ENCODE data around the gene SSMEM1.

Gene SSMEM1

DNA sequence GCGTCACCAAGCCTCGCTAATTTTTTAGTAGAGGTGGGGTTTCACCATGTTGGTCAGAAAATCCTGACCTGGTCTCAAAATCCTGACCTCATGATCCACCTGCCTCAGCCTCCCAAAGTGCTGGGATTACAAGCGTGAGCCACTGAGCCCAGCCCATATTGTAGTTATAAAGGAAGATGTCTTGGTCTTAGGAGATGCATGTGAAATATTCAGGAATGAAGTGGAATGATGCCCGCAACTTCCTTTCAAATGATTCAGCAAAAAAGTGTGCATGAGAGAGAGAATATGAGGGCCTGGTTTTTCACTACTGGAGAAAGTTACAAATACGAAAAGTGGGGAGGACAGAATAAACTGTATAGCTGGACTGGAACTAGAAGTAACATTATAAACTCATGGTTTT lies 18.3 kb upstream of the SSMEM1 start:
- Histone ChIP-seq H3K4me1 (ENCODE audit: control insufficient read depth, insufficient read depth, low read length) (no peaks in the 10 kb centered on the region), H3K27me3 (ENCODE audit: control insufficient read depth, insufficient read depth, low read length) (no peaks in the 10 kb centered on the region), H3K9me3 (ENCODE audit: control insufficient read depth, low read length) (no peaks in the 10 kb centered on the region), H3K9ac (ENCODE audit: low read length) (no peak overlapping the region), H3K4me3 (ENCODE audit: low read length) (no peak overlapping the region), H3K36me3 (ENCODE audit: control insufficient read depth, insufficient read depth, low read length) (no peaks in the 10 kb centered on the region)

DNA sequence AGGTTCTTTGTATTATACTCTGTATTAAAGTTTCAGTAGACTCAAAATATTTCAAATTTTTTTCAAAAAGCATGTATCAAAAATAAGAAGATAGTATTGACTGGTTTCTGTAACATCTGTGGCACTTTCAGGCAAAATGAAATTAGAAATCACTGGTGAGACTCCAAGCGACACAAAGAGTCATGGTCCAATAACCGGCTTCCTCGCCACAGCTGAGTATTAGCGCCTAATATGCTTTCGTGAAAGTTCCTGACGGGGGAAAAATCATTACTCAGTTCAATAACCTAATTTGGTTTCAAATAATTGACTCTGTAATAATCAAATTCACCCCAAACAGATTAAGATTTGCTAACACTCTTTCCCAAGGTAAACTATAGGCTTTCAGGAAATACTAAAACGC lies 15.9 kb upstream of the SSMEM1 start:
- Histone ChIP-seq H3K36me3 (ENCODE audit: control insufficient read depth, insufficient read depth, low read length) (no peaks in the 10 kb centered on the region), H3K4me3 (ENCODE audit: low read length) (no peak overlapping the region), H3K9me3 (ENCODE audit: control insufficient read depth, low read length) (no peaks in the 10 kb centered on the region), H3K27me3 (ENCODE audit: control insufficient read depth, insufficient read depth, low read length) (no peaks in the 10 kb centered on the region), H3K9ac (ENCODE audit: low read length) (no peak overlapping the region), H3K4me1 (ENCODE audit: control insufficient read depth, insufficient read depth, low read length) (no peaks in the 10 kb centered on the region)

DNA sequence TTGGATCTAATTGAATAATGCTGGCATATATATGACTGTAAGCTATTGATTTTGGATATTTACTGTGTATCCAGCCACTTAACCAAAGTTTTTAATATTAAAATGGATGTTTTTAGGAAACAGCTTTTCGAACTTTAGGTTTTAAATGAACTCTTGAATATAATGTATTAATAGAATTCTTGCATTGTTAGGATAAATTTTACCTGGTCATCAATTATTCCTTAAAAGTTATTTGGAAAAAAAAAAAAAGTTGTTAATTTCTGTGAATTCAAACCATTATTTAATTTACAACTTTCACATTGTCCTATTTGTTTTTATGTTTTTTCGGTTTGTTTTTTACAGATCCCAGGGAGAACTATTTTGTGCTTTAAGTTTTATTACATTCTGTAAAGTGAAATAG lies 12.3 kb upstream of the SSMEM1 start:
- Histone ChIP-seq H3K36me3 (ENCODE audit: control insufficient read depth, insufficient read depth, low read length) (no peaks in the 10 kb centered on the region), H3K9me3 (ENCODE audit: control insufficient read depth, low read length) (no peaks in the 10 kb centered on the region), H3K4me3 (ENCODE audit: low read length) (no peak overlapping the region), H3K4me1 (ENCODE audit: control insufficient read depth, insufficient read depth, low read length) (no peaks in the 10 kb centered on the region), H3K27me3 (ENCODE audit: control insufficient read depth, insufficient read depth, low read length) (no peaks in the 10 kb centered on the region), H3K9ac (ENCODE audit: low read length) (no peak overlapping the region)

DNA sequence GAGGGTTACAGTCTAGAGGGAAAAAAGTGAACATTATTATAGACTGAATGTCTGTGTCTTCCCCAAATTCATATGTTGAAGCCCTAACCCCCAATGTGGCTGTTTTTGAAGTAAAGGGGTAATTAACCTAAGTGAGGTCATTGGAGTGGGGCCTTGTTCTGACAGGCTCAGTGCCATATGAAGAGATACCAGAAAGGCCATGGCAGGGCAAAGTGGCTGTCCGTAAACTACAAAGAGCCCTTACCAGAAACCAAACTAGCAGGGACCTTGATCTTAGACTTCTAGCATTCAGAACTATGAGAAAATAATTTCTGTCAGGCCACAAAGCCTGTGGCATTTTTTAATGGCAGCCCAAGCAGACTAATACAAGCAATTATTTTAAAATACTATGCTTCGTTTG lies 11.2 kb upstream of the SSMEM1 start:
- Histone ChIP-seq H3K4me3 (ENCODE audit: low read length) (no peak overlapping the region), H3K4me1 (ENCODE audit: control insufficient read depth, insufficient read depth, low read length) (no peaks in the 10 kb centered on the region), H3K9ac (ENCODE audit: low read length) (no peak overlapping the region), H3K36me3 (ENCODE audit: control insufficient read depth, insufficient read depth, low read length) (no peaks in the 10 kb centered on the region), H3K27me3 (ENCODE audit: control insufficient read depth, insufficient read depth, low read length) (no peaks in the 10 kb centered on the region), H3K9me3 (ENCODE audit: control insufficient read depth, low read length) (no peaks in the 10 kb centered on the region)

DNA sequence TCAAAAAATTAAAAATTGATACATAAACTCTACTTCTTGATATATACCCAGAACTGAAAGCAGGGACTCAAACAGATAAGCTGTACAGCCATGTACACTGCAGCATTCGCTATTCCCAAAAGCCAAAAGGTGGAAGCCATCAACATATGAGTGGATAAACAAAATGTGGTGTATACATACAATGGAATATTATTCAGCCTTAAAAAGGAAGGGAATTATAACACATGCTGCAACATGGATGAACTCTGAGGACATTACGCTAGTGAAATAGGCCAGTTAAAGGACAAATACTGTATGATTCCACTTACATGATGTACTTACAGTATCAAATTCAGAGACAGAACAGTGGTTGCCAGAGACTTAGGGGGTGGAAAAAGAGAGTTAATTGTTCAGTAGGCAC lies 10.6 kb upstream of the SSMEM1 start:
- Histone ChIP-seq H3K9ac (ENCODE audit: low read length) (no peak overlapping the region), H3K27me3 (ENCODE audit: control insufficient read depth, insufficient read depth, low read length) (no peaks in the 10 kb centered on the region), H3K4me1 (ENCODE audit: control insufficient read depth, insufficient read depth, low read length) (no peaks in the 10 kb centered on the region), H3K36me3 (ENCODE audit: control insufficient read depth, insufficient read depth, low read length) (no peaks in the 10 kb centered on the region), H3K9me3 (ENCODE audit: control insufficient read depth, low read length) (no peaks in the 10 kb centered on the region), H3K4me3 (ENCODE audit: low read length) (no peak overlapping the region)

DNA sequence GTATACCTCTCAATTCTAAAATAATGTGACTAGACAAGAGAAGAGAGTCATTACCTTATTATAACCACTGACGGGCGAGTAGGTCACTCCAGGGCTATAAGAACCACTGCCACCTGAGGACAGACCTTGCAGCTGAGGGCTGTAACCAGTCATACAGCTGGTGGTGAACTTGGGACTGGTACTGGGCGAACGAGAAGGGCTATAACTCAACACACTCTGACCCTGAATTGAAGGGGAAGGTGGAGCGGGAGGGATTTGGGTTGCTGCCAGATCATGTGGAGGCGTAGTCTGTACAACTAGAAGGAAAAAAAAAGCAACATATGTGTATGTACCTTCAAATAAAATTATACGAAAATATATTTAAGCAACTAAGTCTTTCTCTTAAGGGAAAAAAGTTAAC lies 5.9 kb upstream of the SSMEM1 start:
- no peak overlapping the region for H3K4me3 ChIP-seq (ENCODE audit: low read length)
- no peak overlapping the region for H3K9ac ChIP-seq (ENCODE audit: low read length)
- H3K27me3 ChIP-seq (ENCODE audit: control insufficient read depth, insufficient read depth, low read length), result no peaks in the 10 kb centered on the region
- H3K36me3 ChIP-seq (ENCODE audit: control insufficient read depth, insufficient read depth, low read length), result no peaks in the 10 kb centered on the region
- no peaks in the 10 kb centered on the region for H3K9me3 ChIP-seq (ENCODE audit: control insufficient read depth, low read length)
- H3K4me1 ChIP-seq (ENCODE audit: control insufficient read depth, insufficient read depth, low read length), result no peaks in the 10 kb centered on the region

DNA sequence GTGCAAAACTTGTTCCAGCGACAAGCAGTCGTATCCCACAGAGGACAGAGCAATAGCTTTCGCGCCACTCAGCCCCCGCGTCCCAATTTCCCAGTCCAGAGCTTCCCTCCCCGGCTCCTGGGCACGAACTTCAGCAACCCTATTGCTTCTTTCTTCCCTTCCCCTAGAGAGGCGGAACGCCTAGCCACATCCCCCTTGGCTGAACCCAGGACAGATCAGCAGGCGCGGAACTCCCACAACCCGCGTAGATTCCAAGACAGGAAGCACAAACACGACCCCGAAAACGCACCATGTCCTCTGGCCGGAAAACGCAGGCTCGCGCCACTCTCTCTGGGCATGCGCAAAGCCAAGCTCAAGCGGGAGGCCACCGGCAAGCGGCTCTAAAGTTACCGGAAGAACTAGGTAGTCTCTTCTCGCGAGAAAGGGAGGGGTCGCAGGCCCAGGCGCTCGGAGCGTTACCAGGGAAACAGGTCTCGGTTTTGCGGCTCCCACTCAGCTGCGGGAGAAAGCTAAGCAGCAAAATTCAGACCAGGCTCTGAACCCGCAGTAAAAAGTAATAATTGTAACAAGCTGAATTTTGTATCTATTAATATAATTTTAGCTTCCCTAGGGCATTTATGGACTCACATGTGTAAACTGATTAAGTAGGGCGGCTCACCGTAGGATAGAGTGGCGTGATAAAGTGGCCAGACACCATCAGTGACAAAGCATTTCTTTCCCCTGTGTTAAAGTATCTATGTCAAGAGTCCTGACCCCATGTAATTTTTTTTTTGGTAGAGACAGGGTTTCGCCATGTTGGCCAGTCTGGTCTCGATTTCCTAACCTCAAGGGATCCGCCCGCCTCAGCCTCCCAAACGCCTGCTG lies 2.3 kb upstream of the SSMEM1 start, which contains the start of gene TMEM209:
TMEM209 (minus strand) TSS at position 323 of the 864 bp plus-strand sequence; CDS start at position 292, 31 bp downstream.
- Histone ChIP-seq H3K9ac (ENCODE audit: low read length) (peak within 1 kb of the TSS; percentile 99), H3K4me1 (ENCODE audit: control insufficient read depth, insufficient read depth, low read length) (no peaks in the 10 kb centered on the region), H3K27me3 (ENCODE audit: control insufficient read depth, insufficient read depth, low read length) (no peaks in the 10 kb centered on the region), H3K36me3 (ENCODE audit: control insufficient read depth, insufficient read depth, low read length) (no peaks in the 10 kb centered on the region), H3K4me3 (ENCODE audit: low read length) (peak within 1 kb of the TSS; percentile 92), H3K9me3 (ENCODE audit: control insufficient read depth, low read length) (no peaks in the 10 kb centered on the region)

DNA sequence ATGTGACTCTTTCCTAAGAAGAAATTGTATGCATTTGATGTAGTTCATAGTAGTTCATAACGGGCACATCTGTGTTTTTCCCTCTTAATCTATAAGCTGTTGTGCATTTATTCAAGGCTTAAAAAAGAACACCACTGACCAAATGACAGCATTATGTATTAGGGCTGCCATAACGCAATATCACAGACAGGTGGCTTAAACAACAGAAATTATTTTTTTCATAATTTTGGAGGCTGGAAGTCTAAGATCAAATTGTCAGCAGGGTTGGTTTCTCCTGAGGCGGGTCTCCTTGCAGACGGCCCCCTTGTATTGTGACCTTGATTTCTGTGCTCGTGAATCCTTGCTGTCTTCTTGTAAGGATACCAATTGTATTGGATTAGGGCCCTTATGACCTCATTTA lies 627 bp upstream of the SSMEM1 start:
- Histone ChIP-seq H3K36me3 (ENCODE audit: control insufficient read depth, insufficient read depth, low read length) (no peaks in the 10 kb centered on the region), H3K9me3 (ENCODE audit: control insufficient read depth, low read length) (no peaks in the 10 kb centered on the region), H3K4me1 (ENCODE audit: control insufficient read depth, insufficient read depth, low read length) (no peaks in the 10 kb centered on the region), H3K4me3 (ENCODE audit: low read length) (no peak overlapping the region), H3K27me3 (ENCODE audit: control insufficient read depth, insufficient read depth, low read length) (no peaks in the 10 kb centered on the region), H3K9ac (ENCODE audit: low read length) (no peak overlapping the region)

DNA sequence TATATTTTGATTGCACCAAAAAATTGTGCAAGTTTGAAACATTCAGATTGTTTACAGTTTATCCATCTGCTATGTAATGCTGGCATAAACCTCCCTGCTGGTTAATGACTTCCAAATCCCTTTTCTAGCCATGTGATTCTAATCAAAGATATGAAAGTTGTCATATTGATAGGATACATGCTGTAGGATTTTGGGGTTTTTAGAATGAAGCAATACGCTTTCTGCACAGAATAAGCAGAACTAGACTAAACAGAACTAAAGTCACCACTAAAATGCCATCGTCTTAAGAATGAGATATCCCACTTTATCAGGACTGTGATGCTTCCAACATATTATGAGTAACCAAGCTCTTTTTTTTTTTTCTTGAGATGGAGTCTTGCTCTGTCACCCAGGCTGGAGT lies 856 bp downstream of the SSMEM1 start:
- no peaks in the 10 kb centered on the region for H3K36me3 ChIP-seq (ENCODE audit: control insufficient read depth, insufficient read depth, low read length)
- H3K9me3 ChIP-seq (ENCODE audit: control insufficient read depth, low read length), result no peaks in the 10 kb centered on the region
- no peak overlapping the region for H3K4me3 ChIP-seq (ENCODE audit: low read length)
- H3K9ac ChIP-seq (ENCODE audit: low read length), result no peak overlapping the region
- H3K27me3 ChIP-seq (ENCODE audit: control insufficient read depth, insufficient read depth, low read length), result no peaks in the 10 kb centered on the region
- H3K4me1 ChIP-seq (ENCODE audit: control insufficient read depth, insufficient read depth, low read length), result no peaks in the 10 kb centered on the region

DNA sequence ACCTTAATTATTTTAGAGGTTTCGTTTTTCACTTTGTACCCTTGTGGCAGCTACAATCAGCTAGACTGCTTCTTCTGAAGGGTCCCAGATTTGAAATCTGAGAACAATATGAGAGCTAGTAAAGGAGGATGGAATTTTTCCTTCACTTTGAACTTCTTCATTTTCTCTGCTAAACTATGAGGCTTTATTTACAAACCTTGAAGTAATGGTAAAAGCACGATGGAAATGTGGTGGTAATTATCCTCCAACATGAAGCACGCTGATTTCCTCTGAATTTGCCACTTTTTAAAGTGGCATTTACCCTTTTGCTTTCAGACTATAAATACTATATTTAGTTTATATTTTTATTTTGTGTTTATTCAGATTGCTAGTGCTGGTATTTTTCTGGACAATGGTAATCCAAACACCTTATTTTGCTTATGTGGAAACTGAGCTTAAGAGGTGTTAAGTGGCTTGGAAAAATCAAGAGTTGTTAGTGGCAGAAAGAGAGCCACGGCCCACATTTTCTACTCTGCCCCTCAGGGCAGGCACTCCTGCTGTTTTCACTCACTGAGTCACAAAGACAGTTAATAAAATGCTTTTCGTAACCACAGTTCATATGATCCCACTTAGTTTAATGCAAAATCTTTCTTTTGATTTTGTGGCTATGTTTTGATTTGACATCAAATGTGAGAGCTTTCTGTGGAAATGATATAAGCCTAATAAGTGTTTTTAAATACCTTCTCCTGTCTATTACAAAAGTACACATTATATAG lies 2.7 kb downstream of the SSMEM1 start:
- H3K36me3 ChIP-seq (ENCODE audit: control insufficient read depth, insufficient read depth, low read length), result no peaks in the 10 kb centered on the region
- H3K27me3 ChIP-seq (ENCODE audit: control insufficient read depth, insufficient read depth, low read length), result no peaks in the 10 kb centered on the region
- H3K4me1 ChIP-seq (ENCODE audit: control insufficient read depth, insufficient read depth, low read length), result no peaks in the 10 kb centered on the region
- no peak overlapping the region for H3K9ac ChIP-seq (ENCODE audit: low read length)
- no peak overlapping the region for H3K4me3 ChIP-seq (ENCODE audit: low read length)
- H3K9me3 ChIP-seq (ENCODE audit: control insufficient read depth, low read length), result no peaks in the 10 kb centered on the region

DNA sequence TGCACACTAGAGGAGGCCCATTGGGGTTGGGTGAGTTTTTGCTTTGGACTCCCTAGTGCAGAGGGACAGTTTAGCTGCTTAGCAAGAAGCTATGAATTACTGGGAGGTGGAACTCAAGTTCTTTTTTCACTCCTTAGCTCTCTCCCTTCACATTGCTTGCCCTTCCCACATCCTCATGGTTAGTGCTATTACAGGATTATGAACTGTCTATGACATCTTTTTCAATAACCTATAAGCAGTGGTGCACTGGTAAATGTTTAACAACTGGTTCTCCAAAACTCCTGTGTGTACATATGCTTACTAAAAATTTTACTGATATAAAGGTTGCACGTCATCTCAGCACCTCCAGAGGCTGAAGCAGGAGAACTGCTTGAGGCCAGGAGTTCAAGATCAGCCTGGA lies 6.2 kb downstream of the SSMEM1 start:
- H3K27me3 ChIP-seq (ENCODE audit: control insufficient read depth, insufficient read depth, low read length), result no peaks in the 10 kb centered on the region
- no peak overlapping the region for H3K9ac ChIP-seq (ENCODE audit: low read length)
- H3K9me3 ChIP-seq (ENCODE audit: control insufficient read depth, low read length), result no peaks in the 10 kb centered on the region
- H3K36me3 ChIP-seq (ENCODE audit: control insufficient read depth, insufficient read depth, low read length), result no peaks in the 10 kb centered on the region
- no peaks in the 10 kb centered on the region for H3K4me1 ChIP-seq (ENCODE audit: control insufficient read depth, insufficient read depth, low read length)
- no peak overlapping the region for H3K4me3 ChIP-seq (ENCODE audit: low read length)

DNA sequence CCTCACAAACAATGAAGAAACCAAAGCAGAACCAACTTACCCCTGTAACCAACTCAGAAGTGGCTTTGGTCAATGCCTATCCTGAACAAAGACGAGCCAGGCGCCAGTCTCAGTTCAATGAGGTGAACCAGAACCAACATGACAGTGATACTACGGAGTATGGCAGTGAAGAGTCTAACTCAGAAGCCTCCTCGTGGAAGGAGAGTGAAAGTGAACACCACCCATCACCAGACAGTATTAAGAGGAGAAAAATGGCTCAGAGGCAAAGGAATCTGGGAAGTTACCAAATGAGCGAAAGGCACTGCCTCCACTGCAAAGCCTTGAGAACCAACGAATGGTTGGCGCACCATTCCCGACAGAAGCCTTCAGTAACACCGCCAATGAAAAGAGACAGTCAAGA lies 8.4 kb downstream of the SSMEM1 start:
- no peaks in the 10 kb centered on the region for H3K36me3 ChIP-seq (ENCODE audit: control insufficient read depth, insufficient read depth, low read length)
- no peak overlapping the region for H3K9ac ChIP-seq (ENCODE audit: low read length)
- H3K4me3 ChIP-seq (ENCODE audit: low read length), result no peak overlapping the region
- no peaks in the 10 kb centered on the region for H3K9me3 ChIP-seq (ENCODE audit: control insufficient read depth, low read length)
- no peaks in the 10 kb centered on the region for H3K27me3 ChIP-seq (ENCODE audit: control insufficient read depth, insufficient read depth, low read length)
- peaks cover 6% of the 10 kb centered on the region for H3K4me1 ChIP-seq (ENCODE audit: control insufficient read depth, insufficient read depth, low read length)

Data from mucosa of stomach (tissue), 1 donor.